SU-DHL-6 (cell line): ENCODE results near the gene MNT.

ENCODE experiments used
- EZH2phosphoT487 ChIP-seq: fragments of 200-600 bp; sonication (generic), shearing (Covaris generic); conservative IDR thresholded peaks from 2 replicates; pipeline ENCODE4 v1.6.1; 2018; ENCODE audit warnings: mild to moderate bottlenecking, antibody characterized with exemption, low read length, moderate library complexity, mixed read lengths
- TF ChIP-seq, protein P1 (sequence below): fragments of 200-600 bp; sonication (generic); IDR thresholded peaks from one replicate; pipeline ENCODE4 v1.5.1; 2017; ENCODE audit warnings: antibody characterized with exemption, mild to moderate bottlenecking, low read length, moderate library complexity; ENCODE audit not compliant: insufficient read depth, poor library complexity, severe bottlenecking

DNA sequence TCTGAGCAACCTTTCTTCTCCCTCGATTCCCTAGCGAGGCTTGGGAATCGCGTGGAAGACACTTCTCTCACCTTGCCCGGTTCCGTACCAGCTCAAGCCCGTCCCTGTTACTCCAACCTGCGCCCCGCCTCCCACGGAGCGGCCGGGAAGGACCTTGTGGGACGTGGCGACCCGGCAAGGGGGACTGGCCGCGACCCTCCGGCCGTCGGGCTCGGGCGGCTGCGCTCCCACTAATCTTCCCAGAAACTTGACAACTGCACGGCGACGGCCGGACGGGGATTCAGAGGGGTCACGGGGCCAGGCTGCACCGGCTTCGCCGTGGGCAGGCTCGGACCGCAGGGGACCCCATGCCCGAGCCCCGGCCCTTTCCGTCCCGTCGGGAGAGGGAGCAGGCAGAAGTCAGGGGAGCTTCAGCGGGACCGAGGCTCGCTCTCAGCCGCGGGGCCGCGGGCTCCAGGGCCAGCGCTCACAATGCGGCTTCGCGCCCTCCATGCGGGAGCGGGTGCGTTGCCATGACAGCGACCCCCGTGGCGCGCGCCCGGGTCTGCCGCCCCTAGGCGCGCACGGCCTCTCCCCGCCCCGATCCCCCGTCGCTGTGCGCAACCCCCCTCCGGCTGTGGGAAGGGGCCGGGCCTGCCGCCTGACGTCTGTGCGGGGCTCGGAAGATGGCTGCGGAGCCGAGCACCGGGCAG lies 63.9 kb downstream of the MNT start, which contains the start of gene SGSM2:
- TF ChIP-seq, protein P1, sequence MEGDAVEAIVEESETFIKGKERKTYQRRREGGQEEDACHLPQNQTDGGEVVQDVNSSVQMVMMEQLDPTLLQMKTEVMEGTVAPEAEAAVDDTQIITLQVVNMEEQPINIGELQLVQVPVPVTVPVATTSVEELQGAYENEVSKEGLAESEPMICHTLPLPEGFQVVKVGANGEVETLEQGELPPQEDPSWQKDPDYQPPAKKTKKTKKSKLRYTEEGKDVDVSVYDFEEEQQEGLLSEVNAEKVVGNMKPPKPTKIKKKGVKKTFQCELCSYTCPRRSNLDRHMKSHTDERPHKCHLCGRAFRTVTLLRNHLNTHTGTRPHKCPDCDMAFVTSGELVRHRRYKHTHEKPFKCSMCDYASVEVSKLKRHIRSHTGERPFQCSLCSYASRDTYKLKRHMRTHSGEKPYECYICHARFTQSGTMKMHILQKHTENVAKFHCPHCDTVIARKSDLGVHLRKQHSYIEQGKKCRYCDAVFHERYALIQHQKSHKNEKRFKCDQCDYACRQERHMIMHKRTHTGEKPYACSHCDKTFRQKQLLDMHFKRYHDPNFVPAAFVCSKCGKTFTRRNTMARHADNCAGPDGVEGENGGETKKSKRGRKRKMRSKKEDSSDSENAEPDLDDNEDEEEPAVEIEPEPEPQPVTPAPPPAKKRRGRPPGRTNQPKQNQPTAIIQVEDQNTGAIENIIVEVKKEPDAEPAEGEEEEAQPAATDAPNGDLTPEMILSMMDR = no peak
- no peak for TF ChIP-seq EZH2phosphoT487
